GM12875 (cell line): ENCODE measurements around the gene MIER2.

Source experiments
- H3K4me3 ChIP-seq: one replicate; pipeline ENCODE4 v1.5.1; 2011; ENCODE audit warnings: low read depth, low read length, control low read depth
- CTCF ChIP-seq: IDR thresholded peaks from 2 replicates; pipeline ENCODE4 v1.5.1; 2011; ENCODE audit warnings: low read depth, mild to moderate bottlenecking, control low read depth, inconsistent platforms, low read length, moderate library complexity, borderline replicate concordance; ENCODE audit not compliant: insufficient read depth

The MIER2 gene

GRCh38 chr19:291561-292280 lies 52.9 kb downstream of the MIER2 start:
- no peak overlapping the region for H3K4me3 ChIP-seq
- TF ChIP-seq CTCF, result no peak

- H3K4me3 ChIP-seq, result no peak within 1 kb of the TSS
- no peak for TF ChIP-seq CTCF
Measured at GRCh38 chr19:291006-291521, 53.5 kb downstream of the MIER2 start, which contains the start of gene PLPP2. Gene PLPP2, minus strand, starts transcription at chr19:291403. Its CDS starts 67 bp downstream, at chr19:291336.

- H3K4me3 ChIP-seq, result no peak overlapping the region
- no peak for TF ChIP-seq CTCF
Measured at GRCh38 chr19:290372-291005, 54.1 kb downstream of the MIER2 start.

GRCh38 chr19:289651-290371 lies 54.8 kb downstream of the MIER2 start:
- TF ChIP-seq CTCF, result no peak
- no peak overlapping the region for H3K4me3 ChIP-seq

GRCh38 chr19:288911-289310 lies 55.7 kb downstream of the MIER2 start:
- no peak for TF ChIP-seq CTCF
- H3K4me3 ChIP-seq, result no peak overlapping the region

GRCh38 chr19:287381-287871 lies 57.2 kb downstream of the MIER2 start:
- no peak overlapping the region for H3K4me3 ChIP-seq
- TF ChIP-seq CTCF, result no peak

GRCh38 chr19:283395-283794 lies 61.2 kb downstream of the MIER2 start:
- TF ChIP-seq CTCF, result no peak
- no peak overlapping the region for H3K4me3 ChIP-seq
